Inferior parietal cortex (tissue), 1 donor: ENCODE data around the gene FMN1.

Experiments
- DNase-seq: peaks from one replicate; pipeline ENCODE4 v3.0.0-alpha.2; 2016; ENCODE audit errors: extremely low spot score

FMN1 gene

DNA sequence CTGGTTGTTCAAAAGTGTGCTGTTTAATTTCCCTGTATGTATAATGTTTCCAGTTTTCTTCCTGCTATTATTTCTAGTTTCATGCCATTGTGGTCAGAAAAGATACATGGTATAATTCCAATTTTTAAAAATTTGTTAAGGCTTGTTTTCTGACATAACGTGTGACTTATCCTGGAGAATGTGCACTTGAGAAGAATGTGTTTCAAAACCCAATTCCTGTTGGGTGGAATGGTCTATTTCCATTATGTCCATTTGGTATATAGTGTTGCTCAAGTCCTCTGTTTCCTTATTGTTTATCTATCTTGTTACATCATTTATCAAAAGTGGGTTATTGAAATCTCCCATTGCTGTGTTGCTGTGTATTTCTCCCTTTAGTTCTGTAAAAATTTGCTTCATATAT is 261.3 kb downstream of the FMN1 start:
- no peak for DNase-seq

DNA sequence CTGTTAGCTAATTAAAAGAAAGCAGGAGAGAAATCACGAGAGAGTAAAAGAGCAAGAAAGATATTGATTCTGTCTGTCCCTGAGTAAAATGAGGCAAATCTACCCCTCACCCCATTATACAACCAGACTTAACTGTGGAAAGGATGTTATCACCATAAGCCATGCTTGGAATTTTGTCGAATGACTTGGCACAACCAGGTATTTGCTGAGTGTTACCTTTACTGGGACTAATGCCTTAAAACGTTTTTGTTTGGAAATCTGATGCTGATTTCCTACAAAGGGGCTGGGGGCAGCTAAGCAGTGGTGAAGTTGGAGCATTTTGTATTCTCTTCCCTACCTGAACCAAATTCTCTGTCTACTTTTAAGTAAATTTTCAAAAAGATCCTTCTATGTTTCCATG is 265.6 kb downstream of the FMN1 start:
- no peak for DNase-seq

DNA sequence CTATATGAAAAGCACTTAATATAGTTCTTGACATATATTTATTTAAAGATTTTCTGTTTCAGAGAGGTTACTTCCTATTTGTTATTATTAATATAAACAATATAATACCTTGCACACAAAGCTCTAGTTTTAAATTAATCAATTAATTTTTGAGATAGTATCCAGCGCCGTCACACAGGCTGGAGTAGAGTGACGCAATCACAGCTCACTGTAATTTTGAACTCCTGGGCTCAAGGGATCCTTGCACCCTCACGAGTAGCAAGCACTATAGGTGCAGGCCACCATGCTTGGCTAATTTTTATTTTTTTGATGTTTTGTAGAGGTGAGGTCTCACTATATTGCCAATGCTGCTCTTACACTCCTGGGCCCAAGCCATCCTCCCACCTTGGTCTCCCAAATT is 267.4 kb downstream of the FMN1 start:
- no peak for DNase-seq

DNA sequence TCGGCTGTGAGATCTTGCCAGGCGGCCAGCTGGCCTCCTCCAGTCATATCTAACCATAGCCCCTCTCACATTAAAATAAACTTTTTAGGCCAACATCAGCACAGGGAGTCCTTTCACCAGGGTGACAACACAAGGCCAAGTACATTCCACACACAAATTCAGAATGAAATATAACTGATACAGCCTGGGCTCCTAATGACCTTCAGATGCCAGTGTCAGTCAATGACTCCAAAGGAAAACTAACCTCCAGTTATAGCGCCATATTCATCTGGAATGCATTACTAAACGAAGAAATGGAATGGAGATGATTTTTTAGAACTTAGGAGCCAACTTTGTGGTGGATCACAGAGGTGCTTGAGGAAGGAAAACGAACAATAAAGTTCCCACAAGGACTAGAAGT is 271.3 kb downstream of the FMN1 start:
- no peak for DNase-seq

DNA sequence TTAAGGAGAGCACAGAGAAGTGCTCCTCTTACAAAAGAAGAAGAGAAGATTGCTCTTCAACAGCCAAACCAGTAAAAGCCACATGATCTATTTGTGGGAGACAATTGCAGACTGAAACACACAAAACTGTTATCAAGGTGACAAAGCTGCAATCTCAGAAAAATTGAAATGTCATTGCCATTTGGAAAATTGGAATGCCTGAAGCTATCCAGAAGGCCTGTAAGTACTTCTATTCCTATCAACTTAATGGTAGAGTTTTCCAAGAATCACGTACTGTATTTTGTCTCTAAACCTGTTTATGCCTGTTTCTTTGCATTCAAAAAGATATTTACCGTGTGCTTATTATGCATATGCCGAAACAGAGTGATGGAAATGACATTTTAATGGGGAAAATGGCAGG is 272.0 kb downstream of the FMN1 start:
- no peak for DNase-seq

DNA sequence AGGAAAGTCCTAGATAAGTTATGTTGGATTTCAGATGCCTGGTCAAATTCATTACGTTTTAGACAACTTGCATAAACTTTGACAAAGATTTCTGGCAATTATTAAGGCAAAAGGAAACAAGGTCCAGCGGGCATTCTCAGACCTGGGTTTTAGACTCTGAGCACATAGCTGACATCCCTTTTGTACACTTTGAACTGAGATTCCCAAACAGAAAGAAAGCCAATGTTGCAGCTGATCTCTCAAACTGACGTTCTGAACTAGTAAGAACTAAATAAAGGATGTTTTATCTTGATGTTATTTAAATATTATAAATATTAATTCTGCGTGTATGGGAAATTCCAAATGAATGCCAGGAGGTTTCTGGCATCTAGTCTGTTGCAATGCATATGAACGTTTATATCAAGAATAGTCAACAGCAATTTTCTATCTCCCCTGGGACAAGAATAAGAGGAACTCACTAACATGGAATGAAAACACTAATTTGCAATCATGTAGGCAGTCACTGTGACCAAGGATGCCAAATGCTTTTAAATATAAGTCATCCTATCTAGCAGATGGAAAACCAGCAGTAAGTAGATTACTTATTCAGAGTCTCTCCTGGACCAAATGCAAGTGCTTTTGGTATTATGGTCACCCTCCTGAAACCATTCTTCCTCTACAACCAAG is 274.6 kb downstream of the FMN1 start:
- DNase-seq: no peak

DNA sequence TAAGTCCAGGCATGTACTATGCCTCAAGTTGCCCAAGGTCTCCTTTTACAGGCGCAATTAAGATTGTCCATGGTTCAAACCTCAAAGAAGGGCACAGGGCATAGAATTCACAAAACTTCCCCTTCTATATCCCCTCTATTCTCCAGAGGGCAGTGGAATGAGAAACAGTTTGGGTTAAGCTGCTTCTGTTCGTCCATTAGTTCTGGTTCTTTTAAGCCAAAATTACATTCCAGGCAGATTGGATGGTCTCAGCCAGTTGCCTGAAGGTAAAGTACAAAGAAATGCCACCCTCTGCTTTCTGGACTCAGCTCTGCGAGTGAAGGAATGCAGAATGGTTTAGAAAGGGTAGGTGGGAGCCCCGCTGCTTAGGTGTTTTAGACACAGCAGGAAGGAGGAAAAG is 276.0 kb downstream of the FMN1 start:
- no peak for DNase-seq

DNA sequence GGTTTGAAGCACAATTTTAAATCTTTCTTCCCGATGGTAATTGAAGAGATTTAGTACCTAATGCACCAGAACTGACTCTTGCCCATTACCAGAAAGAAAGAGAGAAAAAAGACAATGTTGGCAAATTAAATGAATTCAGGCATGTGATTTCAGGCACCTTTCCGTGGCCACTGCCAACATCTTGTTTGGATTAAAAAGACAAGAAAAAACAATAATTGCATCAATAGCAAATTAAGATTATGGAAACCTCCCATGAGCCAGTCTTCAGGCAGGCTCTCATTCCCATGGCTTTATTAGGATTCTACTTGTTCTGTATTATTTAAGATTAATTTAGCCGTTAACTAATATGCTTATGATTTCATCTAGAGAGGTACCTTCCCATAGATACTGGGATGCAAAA is 283.7 kb downstream of the FMN1 start:
- no peak for DNase-seq

DNA sequence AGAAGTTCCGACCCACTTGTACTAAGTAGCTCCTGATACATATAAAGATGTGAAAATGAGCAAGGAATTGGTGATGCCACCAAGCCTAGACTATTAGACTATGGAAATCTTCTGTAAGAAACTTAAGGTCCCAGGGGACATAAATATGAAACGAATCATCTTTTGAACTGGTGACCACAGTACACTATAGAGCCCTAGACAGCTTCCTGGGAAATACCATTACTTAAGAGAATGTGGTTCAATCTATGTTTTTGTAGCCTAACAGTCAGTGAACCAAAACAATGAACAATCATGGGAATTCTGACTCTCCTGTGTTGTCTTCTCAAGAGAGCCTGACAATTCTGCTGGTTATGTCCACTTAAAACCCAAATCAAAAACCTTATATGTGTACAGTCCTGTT is 285.1 kb downstream of the FMN1 start:
- DNase-seq: no peak

DNA sequence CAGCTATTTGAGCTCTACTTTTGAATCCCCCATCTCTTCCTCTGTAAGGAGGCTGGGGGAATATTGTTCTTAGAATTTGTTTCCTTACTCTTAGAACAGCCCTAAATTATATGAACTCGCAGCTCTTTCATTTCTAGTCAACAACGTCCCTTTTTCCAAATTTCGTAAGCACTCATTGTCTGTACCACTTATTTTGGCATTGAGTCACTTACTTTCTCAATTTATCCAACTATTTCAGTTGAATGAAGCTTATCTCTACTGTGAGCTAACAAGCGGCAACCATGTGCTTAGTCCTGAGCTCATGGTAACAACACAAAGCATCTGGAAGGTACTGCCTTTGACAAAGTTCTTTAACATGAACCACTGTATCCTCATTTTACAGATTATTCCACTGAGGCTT is 285.6 kb downstream of the FMN1 start:
- no peak for DNase-seq

DNA sequence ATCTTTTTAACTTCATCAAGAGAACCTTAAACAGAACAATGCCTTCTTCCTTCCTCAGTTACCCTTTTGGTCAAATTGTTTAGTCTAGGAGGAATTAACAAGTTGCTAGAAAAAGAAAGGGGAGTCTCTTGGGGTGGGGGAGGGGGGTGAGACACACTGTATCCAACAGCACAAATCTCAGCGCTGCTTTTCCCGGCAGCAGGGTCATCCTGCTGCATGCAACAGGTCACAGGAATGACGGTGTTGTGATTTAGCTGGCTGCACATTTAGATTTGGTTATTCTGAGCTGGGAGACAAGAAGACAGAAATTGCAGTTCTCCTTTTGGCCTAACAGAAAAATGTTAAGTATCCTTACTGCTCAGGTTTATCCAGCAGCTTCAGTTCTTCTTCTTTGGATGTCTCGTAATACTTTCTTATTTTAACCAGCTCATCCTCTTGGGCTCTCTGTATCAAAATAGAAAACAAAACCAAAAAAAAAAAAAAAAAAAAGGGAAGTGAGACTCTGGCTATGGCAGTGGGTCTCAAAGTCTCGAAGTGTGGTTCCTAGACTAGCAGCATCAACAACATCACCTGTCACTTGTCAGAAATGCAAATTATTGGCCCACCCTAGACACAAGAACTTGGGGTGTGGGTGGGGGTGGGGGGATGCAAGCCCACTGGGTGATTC is 286.2 kb downstream of the FMN1 start:
- no peak for DNase-seq

DNA sequence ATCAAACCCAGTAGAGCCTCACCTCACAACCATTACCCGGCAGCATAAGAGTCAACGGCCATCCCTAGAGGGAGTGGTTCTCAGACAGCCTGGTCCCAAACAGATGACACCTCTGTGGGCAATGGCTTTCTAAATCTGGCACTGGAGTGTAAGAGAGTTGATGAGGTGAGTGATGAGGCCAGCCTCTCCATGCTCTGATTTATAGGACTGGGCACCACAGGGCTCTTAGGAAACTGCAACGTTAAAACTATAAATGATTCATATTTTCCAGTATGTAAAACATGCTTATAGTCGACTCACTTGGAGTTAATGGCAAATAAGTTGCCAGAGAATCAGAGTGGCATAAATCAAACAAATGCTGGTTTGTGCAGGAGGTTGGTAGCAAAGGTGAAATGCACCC is 289.0 kb downstream of the FMN1 start:
- DNase-seq: no peak

DNA sequence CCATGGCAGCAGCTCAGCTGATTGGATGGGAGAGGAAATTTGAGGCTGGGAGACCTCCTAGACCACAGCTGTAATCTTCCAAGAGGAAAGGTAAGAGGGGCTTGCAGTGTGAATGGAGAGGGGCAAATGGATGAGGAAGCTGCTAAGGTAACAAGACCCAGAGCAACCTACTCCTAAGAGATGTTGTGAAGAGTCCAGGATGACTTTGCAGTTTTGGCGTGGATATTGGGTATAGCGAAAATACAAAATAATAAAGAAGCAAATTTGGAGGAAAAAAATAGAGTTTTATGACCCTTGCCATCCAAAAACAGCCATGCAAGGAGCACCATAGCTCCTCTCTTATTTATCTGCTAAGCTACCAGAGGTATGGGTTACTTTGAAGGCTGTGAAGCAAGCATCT is 290.1 kb downstream of the FMN1 start:
- DNase-seq: no peak

DNA sequence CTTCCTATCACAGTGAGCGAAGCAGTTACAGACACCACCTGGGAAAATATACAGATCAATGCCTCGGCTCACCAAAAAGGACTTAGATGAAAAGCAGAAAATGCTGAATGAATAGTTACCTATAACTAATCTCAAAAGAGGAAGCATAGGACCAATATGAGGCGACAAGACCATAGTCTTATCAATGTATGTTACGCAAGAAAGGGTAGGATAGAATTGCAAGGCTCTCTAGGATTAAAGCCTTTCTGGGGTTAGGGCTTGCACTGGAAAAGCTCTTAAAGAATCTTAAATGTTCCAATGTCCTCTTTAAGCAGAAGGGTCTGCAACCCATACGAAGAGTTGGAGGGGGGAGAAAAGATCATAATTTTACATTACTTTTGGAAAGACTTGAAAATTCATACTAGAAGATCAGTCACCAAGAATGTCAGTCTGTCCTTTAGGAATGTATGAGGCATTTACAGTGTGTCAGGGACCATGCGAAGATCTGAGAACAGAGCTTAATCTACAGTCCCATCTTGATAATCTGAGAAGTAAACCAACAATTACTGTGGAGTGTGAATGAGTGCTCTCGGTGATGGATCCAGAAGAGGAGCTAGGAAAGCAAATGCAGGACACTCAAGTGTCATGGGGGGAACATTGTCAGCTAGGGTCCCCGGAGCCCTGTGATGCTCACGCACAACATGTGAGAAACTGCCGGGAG is 290.8 kb downstream of the FMN1 start:
- no peak for DNase-seq

DNA sequence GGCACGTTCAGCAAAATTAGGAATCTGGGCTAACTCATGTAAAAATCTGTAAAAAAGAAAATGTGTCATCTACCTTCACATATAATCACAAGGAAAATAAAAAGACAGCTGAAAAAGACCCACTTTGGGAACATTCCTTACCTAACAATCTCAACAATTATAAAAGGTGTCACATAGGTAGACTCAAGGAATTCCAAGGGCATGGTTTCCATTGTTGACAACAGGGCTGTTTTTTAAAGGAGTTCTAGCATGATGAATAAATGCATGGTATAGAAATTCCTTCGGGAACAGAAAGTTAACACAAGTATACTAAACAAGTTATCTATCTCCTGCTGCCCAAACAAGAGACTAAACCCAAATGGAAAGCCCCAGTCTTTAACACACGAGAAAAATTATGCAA is 292.5 kb downstream of the FMN1 start:
- DNase-seq: no peak

DNA sequence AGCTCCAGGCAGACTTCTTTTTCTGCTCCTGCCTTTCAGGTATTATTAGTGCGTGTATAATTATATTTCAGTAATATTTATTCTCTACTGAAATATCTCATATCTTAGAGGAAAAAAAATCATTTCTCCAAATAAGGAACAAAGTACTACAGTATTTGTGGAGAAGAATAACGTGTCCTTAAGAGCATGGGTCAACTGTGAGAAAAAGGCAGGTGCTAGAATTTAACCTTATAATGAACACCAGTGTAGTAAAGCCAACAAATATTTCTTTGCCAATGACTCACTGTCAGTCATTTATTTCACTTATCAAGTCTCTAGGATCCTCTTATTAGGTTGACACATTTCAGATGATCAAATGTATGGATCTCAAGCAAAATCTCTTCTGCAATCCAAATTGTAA is 293.3 kb downstream of the FMN1 start:
- no peak for DNase-seq

DNA sequence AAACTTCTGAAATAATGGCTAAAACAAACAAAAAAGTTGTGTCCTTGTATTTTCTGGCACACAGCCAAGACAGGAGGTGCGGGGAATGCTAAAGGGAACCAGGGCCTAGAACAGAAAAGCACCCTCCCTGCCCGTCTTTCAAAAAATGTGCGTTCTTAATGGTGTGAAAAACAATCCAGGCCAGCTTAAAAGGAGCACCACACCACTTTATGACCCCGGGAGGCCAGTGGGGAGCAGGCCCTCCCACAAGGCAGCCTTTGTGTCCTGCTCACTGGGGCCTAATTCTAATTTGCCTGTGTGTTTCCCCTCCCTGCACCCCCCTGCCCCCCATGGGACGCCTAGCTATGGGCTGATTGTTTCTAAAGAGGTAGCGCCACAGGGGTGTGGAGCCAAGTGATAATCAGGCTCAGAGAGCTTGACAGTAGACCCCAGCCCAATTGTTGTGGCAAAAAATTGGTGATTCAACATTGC is 295.4 kb downstream of the FMN1 start:
- DNase-seq: no peak

DNA sequence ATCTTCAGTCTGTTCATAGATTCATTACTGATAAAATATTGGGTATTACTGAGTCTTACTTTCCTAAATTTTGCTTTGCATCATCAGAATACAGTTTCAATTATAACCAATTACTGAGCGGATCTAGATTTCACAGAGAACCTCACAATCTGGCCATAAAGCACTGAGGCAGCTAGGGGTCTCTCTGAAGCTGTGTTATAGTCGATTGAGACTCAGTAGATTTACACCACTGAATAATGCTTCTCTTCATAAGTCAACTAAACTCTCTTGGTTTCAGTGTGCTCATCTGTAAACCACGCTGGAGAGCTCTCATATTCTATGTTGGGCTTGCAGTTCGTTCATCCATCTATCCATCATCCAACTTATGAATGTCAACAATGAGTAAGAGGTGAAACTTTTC is 296.1 kb downstream of the FMN1 start:
- DNase-seq: no peak

DNA sequence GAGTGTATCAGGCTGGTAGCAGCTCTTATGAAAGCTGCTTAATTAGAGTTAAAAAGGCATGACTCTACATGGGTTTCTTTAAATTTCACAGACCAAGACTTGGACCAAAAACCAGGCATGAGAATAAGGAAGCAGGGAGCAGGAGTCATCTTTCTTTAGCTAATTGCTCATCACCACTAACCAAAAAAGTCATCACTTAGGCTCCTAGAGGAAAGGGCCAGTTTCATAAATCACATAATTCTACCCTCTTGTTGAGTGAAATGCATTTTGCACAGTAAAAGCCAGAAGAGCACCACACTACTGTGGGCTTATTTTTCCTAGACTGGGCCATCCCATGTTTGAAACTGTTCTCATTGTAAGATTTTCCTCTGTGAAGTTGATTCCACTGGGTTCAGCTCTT is 301.1 kb downstream of the FMN1 start:
- no peak for DNase-seq

DNA sequence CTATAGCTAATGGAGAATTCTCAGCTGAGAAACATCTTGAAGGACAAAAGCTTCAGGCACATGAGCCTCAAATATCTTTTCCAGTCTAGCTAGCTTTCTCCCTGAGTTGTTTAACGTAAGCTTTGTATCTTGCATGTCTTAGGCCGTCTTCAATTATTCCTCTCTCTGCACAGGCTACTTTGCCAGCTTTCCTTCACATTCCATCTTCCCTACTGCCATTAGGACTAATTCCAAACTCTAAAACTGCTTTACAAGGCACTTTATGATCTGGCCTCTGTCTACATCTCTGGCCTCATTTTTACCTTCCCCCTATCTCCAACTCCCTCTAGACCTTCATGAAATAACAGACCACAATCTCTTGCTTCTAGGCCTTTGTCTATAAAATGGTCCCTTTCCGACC is 305.3 kb downstream of the FMN1 start:
- no peak for DNase-seq

DNA sequence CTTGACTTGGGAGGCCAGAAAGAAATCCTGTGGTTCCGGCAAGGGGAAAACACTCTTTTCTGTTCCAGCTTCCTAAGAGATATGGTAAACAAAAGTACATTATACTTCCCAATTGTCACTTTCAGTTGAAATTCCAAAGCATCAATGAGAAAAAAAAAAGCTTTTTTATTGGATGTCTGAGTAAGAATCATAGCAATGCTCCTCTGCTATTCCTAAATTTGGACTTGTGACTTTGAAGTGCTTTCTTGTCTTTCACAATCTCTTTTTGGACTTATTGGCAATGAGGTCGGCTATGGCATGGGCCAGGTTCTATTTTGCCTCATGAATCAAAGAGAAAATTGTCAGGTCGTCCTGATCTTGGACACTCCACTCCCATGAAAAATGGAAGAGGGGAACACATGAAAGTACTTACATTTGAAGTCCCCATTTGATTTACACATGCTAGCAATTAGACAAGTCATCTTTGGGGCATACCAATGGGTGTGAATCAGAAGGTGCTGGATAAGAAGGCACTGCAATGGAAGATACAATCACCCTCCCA is 306.2 kb downstream of the FMN1 start:
- no peak for DNase-seq

DNA sequence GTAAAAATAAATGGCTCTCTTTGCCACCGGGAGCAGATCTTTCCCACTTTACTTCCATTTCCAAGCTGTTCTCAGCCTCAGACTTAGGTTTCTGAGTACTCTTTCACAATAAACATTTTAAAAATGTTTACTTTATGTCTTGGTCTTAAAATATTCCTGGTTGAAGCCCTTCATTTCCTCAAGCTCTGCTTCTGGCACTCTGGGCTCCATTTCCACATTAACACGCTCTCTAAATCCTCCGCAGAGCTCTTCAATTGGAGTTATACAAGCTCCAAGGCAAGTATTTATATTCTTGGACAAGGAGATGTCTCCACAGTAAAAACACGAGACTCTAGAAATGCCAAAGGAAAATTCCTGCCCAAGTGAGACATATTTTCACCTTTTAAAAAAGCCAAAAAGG is 307.4 kb downstream of the FMN1 start:
- DNase-seq: peak; percentile 16

DNA sequence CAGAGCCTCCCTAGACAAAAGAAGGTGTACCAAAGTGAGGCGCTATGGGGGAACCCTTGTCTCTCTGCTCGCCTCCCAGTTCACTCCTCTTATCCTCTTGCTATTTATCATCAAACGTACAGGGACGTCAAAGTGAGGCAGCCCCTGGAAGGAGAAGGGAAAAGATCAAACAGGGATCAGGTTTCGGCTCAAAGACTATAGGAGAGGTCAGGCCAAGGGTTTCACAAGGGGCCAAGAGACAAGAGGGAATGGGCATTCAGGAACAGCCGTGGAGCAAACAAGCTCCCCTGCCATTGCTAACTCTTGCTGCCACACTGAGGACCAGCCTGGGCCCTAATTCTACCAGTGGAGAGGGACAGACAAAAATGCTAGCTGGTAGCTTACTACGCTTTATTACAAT is 308.1 kb downstream of the FMN1 start:
- no peak for DNase-seq
